ENCODE data around the gene PIP4K2A. TPM values are rescaled to one million over a fixed set of nuclear protein-coding genes. Genes with fewer than 3 reads are reported as not detected.
"Not testable (repeated sequence)": the region's sequence is repeated elsewhere in the genome, so short reads cannot be mapped to it uniquely, and the experiment has no call there.

PIP4K2A gene
- total RNA-seq (2014; rRNA removed; shearing (Covaris generic)): 31.7 and 32.2 TPM in 2 replicates

- H3K36me3 ChIP-seq (replicated peaks; ENCODE audit: control insufficient read depth, insufficient read depth, low read length): no peaks in the 10 kb centered on the region
- peak; percentile 87 for DNase-seq
- peaks cover 10% of the 10 kb centered on the region for H3K27me3 ChIP-seq (ENCODE audit: control insufficient read depth, insufficient read depth, low read length)
- H3K4me3 ChIP-seq (ENCODE audit: insufficient read depth, low read depth, low read length): peak within 1 kb of the TSS; percentile 91
These were observed at the start of gene PIP4K2A for GRCh38 chr10:22714479-22715289. PIP4K2A (minus strand) TSS chr10:22714578; CDS start chr10:22714326, 252 bp downstream.

GRCh38 chr10:22761569-22762220, 47.3 kb upstream of the PIP4K2A start:
- H3K4me3 ChIP-seq (ENCODE audit: insufficient read depth, low read depth, low read length): no peak overlapping the region
- no peak for DNase-seq
- H3K27me3 ChIP-seq (ENCODE audit: control insufficient read depth, insufficient read depth, low read length): no peaks in the 10 kb centered on the region
- H3K36me3 ChIP-seq (replicated peaks; ENCODE audit: control insufficient read depth, insufficient read depth, low read length): no peaks in the 10 kb centered on the region

- H3K4me3 ChIP-seq (ENCODE audit: insufficient read depth, low read depth, low read length): no peak overlapping the region
- DNase-seq: no peak
- H3K36me3 ChIP-seq (replicated peaks; ENCODE audit: control insufficient read depth, insufficient read depth, low read length): no peaks in the 10 kb centered on the region
These were observed 45.6 kb upstream of the PIP4K2A start for GRCh38 chr10:22760025-22760424.

DNA sequence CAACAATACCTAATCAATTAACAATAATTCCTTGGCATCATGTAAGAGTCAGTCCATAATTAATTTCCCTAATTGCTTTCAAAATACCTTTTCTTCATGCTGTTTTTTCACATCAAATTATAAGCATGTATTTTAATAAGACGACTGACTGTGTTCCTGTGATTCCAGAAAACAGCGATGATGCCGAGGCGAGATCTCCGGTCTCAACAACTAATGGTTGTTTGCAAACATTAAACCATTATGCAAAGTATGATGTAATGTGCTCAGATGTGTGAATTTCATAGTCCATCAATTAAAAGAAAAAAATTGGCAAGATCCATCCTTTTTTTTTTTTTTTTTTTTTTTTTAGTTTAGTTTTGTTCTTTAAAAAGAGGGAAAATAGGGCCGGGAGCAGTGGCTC, 44.5 kb upstream of the PIP4K2A start:
- H3K36me3 ChIP-seq (replicated peaks; ENCODE audit: control insufficient read depth, insufficient read depth, low read length): no peaks in the 10 kb centered on the region
- no peak for DNase-seq
- no peaks in the 10 kb centered on the region for H3K27me3 ChIP-seq (ENCODE audit: control insufficient read depth, insufficient read depth, low read length)
- H3K4me3 ChIP-seq (ENCODE audit: insufficient read depth, low read depth, low read length): no peak overlapping the region

More at GRCh38 chr10:22760025-22760424, 45.6 kb upstream of the PIP4K2A start:
- no peaks in the 10 kb centered on the region for H3K27me3 ChIP-seq (ENCODE audit: control insufficient read depth, insufficient read depth, low read length)

GRCh38 chr10:22754296-22754695, 39.9 kb upstream of the PIP4K2A start:
- no peak for DNase-seq
- Histone ChIP-seq H3K27me3 (ENCODE audit: control insufficient read depth, insufficient read depth, low read length) (no peaks in the 10 kb centered on the region), H3K4me3 (ENCODE audit: insufficient read depth, low read depth, low read length) (no peak overlapping the region), H3K36me3 (replicated peaks; ENCODE audit: control insufficient read depth, insufficient read depth, low read length) (no peaks in the 10 kb centered on the region)

GRCh38 chr10:22753786-22754185, 39.4 kb upstream of the PIP4K2A start:
- DNase-seq: no peak
- Histone ChIP-seq H3K27me3 (ENCODE audit: control insufficient read depth, insufficient read depth, low read length) (no peaks in the 10 kb centered on the region), H3K4me3 (ENCODE audit: insufficient read depth, low read depth, low read length) (no peak overlapping the region), H3K36me3 (replicated peaks; ENCODE audit: control insufficient read depth, insufficient read depth, low read length) (no peaks in the 10 kb centered on the region)

GRCh38 chr10:22752272-22752889, 38.0 kb upstream of the PIP4K2A start:
- Histone ChIP-seq H3K27me3 (ENCODE audit: control insufficient read depth, insufficient read depth, low read length) (no peaks in the 10 kb centered on the region), H3K4me3 (ENCODE audit: insufficient read depth, low read depth, low read length) (no peak overlapping the region), H3K36me3 (replicated peaks; ENCODE audit: control insufficient read depth, insufficient read depth, low read length) (no peaks in the 10 kb centered on the region)
- no peak for DNase-seq

DNA sequence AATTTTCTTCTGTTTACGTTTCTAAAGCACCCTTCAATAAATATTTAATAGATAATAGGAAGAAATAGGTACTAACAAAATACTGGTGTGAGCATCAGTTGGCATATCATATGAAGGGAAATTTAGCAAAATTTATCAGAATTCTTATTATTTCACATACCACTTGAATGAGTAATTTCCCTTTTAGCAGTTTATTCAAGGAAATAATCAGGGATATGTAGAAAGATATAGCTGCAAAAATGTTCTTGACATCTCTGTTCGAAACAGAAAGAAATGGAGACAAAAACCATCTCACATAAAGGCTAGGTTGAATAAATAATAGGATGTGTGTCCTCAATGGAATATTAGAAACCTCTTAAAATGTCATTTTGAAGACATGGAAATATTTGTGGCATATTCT, 35.8 kb upstream of the PIP4K2A start:
- Histone ChIP-seq H3K4me3 (ENCODE audit: insufficient read depth, low read depth, low read length) (no peak overlapping the region), H3K27me3 (ENCODE audit: control insufficient read depth, insufficient read depth, low read length) (no peaks in the 10 kb centered on the region), H3K36me3 (replicated peaks; ENCODE audit: control insufficient read depth, insufficient read depth, low read length) (no peaks in the 10 kb centered on the region)
- DNase-seq: no peak

DNA sequence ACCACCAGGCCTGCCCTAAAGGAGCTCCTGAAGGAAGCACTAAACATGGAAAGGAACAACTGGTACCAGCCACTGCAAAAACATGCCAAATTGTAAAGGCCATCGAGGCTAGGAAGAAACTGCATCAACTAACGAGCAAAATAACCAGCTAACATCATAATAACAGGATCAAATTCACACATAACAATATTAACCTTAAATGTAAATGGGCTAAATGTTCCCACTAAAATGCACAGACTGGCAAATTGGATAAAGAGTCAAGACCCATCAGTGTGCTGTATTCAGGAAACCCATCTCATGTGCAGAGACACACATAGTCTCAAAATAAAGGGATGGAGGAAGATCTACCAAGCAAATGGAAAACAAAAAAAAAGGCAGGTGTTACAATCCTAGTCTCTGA, 30.5 kb upstream of the PIP4K2A start:
- H3K4me3 ChIP-seq (ENCODE audit: insufficient read depth, low read depth, low read length): not testable (repeated sequence)

DNA sequence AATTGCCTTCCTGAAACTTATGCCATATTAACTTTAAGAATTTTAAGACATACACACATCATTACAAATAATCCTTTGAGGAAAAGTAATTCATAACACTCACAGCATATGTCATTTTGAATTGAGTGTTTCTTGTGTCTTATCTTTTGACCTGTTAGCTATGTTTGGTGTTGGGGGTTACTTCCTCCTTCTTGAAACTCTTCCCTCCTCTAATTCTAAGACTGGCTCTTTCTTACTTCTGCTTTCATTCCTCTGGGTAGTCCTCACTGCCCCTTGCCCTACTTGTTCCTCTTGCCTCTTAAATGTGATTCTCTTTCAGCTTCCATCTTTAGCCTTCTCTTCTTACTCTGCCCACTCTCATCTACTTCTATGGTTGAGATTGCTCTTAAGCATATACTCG, 28.3 kb upstream of the PIP4K2A start:
- H3K27me3 ChIP-seq (ENCODE audit: control insufficient read depth, insufficient read depth, low read length): no peaks in the 10 kb centered on the region
- no peak for DNase-seq
- no peak overlapping the region for H3K4me3 ChIP-seq (ENCODE audit: insufficient read depth, low read depth, low read length)
- no peaks in the 10 kb centered on the region for H3K36me3 ChIP-seq (replicated peaks; ENCODE audit: control insufficient read depth, insufficient read depth, low read length)

More for the DNA sequence above, 30.5 kb upstream of the PIP4K2A start:
- not testable (repeated sequence) for H3K27me3 ChIP-seq (ENCODE audit: control insufficient read depth, insufficient read depth, low read length); DNase-seq; H3K36me3 ChIP-seq (replicated peaks; ENCODE audit: control insufficient read depth, insufficient read depth, low read length)

DNA sequence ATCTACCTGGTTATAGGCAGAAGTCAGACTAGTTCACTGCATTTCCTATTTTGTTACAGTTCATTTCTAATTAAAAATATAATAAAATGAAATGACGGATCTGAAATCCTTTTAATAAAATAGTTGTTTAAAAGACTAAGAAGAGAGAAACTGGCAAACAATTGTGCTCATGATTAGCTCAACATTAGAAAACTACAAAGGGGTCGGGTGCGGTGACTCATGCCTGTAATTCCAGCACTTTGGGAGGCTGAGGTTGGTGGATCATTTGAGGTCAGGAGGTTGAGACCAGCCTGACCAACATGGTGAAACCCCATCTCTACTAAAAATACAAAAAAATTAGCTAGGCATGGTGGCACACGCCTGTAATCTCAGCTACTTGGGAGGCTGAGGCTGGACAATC, 27.3 kb upstream of the PIP4K2A start:
- not testable (repeated sequence) for H3K4me3 ChIP-seq (ENCODE audit: insufficient read depth, low read depth, low read length); H3K36me3 ChIP-seq (replicated peaks; ENCODE audit: control insufficient read depth, insufficient read depth, low read length); DNase-seq; H3K27me3 ChIP-seq (ENCODE audit: control insufficient read depth, insufficient read depth, low read length)

- DNase-seq: no peak
- H3K36me3 ChIP-seq (replicated peaks; ENCODE audit: control insufficient read depth, insufficient read depth, low read length): no peaks in the 10 kb centered on the region
- no peaks in the 10 kb centered on the region for H3K27me3 ChIP-seq (ENCODE audit: control insufficient read depth, insufficient read depth, low read length)
- H3K4me3 ChIP-seq (ENCODE audit: insufficient read depth, low read depth, low read length): no peak overlapping the region
These were observed 25.8 kb upstream of the PIP4K2A start for GRCh38 chr10:22740180-22740579.

GRCh38 chr10:22737587-22737986, 23.2 kb upstream of the PIP4K2A start:
- H3K4me3 ChIP-seq (ENCODE audit: insufficient read depth, low read depth, low read length): no peak overlapping the region
- no peaks in the 10 kb centered on the region for H3K36me3 ChIP-seq (replicated peaks; ENCODE audit: control insufficient read depth, insufficient read depth, low read length)
- DNase-seq: no peak
- no peaks in the 10 kb centered on the region for H3K27me3 ChIP-seq (ENCODE audit: control insufficient read depth, insufficient read depth, low read length)

DNA sequence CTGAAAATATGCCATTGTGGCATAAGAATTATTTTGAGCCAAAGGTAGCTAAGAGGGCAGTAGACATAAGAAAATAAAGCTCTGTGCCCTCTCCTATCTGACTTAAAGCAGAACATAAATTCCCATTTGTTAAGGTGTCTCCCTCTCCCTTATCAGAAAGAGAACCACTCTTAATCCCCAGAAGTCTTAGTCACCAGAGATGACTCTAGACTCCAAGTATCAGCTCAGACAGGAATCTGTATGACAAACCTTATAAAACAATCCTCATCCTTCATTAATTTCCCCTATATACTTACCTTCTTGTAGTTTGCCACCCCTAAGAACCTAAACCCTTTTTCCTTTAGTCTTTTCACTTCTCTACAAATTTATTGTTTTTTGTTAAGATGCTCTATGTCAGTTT, 21.8 kb upstream of the PIP4K2A start:
- no peaks in the 10 kb centered on the region for H3K36me3 ChIP-seq (replicated peaks; ENCODE audit: control insufficient read depth, insufficient read depth, low read length)
- no peak for DNase-seq
- H3K4me3 ChIP-seq (ENCODE audit: insufficient read depth, low read depth, low read length): no peak overlapping the region
- no peaks in the 10 kb centered on the region for H3K27me3 ChIP-seq (ENCODE audit: control insufficient read depth, insufficient read depth, low read length)

DNA sequence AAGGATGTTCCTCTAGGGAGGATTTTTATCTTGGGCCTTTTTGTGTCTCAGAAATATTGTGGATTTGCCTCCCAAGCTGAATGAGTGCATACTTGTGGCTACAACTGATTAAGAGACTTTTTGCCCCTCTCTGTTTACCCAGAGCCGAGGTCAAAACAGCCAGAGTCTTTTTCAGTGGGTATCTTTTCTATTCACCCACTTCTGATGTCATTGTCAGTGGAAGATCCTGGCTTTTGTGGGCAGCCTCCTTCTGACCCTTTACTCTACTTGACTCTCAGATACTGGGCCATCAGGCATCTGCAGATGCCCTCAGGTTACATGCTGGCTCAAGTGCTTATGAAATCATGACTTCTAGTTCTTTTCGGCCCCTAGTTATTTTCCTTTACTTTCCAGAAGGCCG, 19.6 kb upstream of the PIP4K2A start:
- no peak for DNase-seq
- Histone ChIP-seq H3K36me3 (replicated peaks; ENCODE audit: control insufficient read depth, insufficient read depth, low read length) (no peaks in the 10 kb centered on the region), H3K4me3 (ENCODE audit: insufficient read depth, low read depth, low read length) (no peak overlapping the region), H3K27me3 (ENCODE audit: control insufficient read depth, insufficient read depth, low read length) (no peaks in the 10 kb centered on the region)
